Fibroblast of skin of left biceps (primary cell): Measurements from ENCODE around the gene LMF1.
"Not testable (repeated sequence)": the region's sequence is repeated elsewhere in the genome, so short reads cannot be mapped to it uniquely, and the experiment has no call there.

Experiments
- DNase-seq, 2 experiments: peaks; one replicate each; pipeline ENCODE4 v3.0.0-alpha.2; 2013; ENCODE audit warnings: low read depth in 2 of 2

Gene LMF1

DNA sequence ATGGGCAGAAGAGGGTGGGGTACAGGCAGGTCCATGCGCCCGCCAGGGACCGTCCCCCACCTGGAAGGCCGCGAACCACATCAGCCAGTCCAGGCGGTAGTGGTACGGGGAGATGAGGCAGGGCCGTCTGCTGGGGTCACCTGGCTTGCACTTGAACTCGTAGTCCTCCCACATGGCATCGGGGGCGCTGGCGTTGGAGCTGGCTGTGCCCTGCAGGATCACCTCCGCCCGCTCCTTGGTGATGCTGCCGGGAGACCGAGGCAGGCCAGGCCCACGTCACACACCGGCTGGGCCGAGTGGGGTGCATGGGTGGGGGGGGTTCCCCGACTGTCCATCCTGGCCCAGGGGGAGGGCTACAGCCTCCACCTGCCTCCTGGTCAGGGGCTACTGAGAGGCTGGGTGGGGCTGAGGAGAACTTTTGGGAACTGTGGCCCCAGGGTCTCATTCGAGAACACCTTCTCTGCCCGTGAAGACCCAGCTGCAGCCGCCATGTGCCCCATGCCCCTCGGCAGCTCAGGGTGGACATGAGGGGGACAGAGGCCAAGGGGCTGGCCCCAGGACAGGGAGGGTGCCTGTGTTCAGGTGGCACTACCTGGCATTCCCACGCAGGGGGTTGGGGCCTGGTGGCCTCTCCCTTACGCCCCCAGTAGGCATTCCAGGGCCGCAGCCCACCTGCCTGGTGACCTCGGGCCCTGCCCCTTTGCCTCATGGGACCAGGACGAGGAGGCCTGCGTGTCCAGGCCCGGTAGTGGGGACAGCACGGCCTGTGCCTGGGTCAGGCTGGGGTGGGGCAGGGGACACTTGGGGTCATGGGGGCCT, 100.8 kb downstream of the LMF1 start:
- no peak for DNase-seq

DNA sequence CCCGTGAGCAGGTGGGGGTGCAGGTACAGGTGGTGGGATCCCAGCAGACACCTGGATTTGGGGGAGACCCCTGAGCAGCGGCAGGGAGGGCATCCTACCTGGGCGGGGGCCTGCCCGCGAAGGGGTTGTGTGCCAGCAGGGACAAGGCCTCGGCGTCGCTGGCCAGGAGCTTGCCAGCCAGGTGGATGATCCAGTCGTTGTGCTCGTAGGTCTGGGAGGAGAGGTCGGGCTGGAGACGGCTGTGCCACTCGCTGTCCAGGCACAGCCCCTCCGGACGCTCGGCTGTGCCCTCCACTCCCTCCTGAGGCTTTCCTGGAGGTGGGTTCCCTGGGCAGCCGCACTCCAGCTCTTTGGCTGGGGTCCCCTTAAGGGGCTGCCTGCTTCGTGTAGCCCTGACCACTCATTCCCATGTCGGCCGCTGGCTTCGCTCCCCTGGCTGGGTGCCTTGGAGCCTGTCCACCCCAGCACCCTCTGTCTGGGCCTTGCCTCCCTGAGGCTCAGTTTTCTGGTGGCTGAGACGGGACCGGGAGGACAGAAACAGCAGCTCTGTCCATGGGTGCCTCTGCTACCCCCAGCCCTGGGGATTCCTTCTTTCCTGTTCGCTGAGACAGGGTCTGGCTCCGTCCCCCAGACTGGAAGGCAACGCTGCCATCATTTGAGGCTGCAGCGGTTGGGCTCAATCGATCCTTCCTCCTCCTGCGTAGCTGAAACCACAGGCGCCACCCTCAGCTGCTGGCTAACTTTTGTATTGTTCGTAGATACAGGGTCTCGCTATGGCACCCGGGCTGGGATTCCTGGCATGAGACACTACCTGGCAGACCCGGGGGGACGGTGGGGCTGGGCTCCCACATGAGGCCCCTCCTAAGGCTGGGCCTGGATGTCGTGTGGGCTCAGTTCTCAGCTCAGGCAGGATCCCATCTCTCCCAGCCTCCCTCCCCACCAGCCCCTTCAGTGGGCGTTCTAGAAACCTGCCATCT, 101.7 kb downstream of the LMF1 start:
- DNase-seq, result no peak

DNA sequence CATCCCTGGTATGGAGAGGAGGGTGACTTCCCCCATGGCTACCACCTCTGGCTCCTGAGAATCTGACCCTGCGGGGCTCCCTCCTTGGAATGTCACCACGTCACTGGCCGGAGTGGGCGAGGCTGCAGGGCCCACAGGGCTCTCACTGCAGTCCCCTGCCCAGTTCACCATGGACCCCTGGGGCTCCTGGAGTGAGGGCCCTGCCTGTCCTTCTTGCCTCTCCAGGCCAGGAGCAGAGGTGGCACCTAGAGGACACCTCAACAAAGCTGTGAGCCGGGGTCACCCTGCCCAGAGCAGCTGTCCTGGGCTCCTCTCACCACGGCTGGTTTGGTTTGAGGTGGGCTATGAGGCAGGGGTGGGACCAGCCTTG, 102.4 kb downstream of the LMF1 start:
- no peak for DNase-seq

DNA sequence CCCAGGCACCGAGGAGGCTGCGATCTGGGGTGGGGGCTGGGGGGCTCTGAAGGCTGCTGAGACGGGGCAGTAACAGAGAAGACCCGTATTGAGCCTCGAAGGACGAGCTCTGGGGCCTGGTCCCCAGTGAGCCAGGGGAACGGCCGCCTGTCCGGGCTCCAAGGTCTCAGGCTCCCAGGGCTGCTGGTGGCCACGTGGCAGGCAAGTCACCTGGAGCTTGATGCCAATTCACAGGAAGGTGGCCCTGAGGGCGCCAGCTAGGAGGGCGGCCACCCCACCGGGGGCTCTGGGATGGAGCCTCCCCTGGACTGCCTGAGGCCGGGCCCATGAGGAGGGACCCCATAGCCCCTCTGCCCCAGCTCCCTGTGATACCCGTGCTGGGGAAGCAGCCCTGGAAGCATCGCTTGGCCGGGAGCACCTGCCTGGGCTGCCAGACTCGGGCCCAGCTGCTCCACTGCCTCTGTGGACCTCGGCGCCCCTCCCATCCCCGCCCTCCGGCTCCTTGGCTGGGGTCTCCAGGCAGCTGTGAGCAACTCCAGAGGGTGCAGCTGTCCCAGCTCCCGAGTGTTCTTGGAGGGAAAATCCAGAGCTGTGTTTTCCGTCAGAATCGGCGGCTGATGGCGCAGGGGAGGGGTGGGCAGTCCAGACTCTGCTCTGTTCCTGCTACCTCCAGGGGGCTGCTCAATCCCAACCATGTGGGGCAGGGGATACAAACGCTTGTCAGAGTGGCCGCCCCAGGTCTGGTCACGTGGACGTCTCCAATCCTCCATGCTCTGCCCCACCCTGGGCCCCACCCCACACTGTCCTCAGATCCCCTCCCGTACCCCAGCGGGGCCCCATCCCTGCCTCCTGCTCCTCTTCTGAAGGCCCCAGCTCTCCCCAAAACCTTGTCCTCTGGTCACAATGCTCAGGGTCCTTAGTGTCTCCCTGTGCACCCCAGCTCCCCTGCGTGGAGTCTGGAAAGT, 103.1 kb downstream of the LMF1 start:
- DNase-seq, result no peak

DNA sequence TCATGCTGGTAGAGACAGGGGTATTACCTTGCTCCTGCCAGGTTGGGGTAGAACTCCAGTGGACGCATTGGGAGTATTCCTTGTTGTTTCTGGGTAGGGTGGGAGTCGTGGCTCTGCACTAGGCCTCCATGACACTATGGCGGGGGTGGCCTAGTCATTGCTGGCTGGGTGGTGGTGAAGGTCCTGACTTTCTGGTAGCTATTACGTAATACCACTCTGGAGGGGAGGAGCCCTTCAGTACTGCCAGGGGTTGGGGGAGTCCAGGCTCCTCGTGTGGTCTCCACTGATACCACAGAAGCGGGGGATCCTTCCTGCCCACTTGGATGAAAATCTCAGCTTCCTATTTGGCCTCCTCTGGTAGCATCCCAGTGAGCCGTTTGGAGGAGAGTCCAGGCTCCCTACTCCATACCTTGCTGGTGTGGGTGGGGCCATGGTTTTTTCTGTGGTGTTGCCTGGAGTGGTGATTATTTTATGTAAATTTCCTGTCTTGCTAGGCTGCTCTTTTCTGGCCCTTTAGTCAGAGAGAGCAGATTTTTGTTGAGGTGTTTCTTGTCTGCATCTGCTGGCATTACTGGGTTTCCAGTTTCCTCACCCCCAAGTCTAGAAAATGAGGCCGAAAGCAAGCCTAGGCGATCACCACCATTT, 104.4 kb downstream of the LMF1 start:
- no peak for DNase-seq

DNA sequence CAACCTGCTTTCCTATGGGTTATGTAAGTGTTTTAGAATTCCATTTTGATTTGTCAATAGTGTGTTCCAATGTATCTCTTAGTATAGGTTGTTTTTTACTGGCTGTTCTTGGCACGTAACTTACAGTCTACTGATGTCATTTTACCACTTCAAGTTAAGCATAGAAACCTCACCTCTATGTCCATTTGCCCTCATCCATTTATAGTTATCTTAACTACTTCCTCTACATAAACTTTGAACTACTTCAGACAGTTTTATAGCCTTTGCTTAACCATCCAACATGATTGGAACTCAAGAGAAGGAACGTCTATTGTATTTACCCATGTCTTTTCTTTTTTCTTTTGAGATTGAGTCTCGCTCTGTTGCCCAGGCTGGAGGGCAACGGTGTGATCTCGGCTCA, 105.8 kb downstream of the LMF1 start:
- DNase-seq, result no peak

DNA sequence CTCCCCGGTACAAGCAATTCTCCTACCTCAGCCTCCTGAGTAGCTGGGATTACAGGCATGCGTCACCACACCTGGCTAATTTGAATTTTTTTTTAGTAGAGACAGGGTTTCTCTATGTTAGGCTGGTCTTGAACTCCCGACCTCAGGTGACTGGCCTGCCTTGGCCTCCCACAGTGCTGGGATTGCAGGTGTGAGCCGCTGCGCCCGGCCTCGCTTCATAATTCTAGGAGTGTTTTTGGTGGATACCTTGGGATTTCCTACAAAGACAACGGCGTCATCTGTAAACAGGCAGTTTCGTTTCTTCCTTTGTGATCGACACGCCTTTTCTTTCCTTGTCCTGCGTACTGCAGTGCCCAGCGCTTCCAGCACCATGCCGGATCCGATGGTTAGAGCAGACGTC, 109.3 kb downstream of the LMF1 start:
- no peak for DNase-seq

DNA sequence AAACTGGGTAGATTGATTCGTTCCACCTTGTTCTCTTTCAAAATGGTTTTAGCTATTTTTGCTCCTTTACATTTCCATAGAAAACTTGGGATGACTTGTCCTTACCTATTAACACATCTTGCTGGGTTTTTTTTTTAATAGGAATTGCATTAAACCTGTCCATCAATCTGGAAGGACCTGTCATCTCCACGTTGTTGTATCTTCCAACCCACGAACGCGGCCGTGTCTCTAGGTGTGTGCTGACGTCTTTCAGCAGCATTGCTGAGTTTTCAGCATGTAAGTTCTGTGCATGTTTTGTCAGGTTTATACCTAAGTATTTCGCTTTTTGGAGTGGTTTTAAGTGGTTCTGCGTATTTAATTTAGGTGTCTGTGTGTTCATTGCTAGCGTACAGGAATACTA, 109.9 kb downstream of the LMF1 start:
- no peak for DNase-seq

DNA sequence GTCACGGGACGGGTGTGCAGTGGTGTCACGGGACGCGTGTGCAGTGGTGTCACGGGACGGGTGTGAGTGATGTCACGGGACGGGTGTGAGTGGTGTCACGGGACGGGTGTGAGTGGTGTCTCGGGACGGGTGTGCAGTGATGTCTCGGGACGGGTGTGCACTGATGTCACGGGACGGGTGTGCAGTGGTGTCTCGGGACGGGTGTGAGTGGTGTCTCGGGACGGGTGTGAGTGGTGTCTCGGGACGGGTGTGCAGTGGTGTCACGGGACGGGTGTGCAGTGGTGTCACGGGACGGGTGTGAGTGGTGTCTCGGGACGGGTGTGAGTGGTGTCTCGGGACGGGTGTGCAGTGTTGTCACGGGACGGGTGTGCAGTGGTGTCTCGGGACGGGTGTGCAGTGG, 111.8 kb downstream of the LMF1 start:
- DNase-seq, result not testable (repeated sequence)

DNA sequence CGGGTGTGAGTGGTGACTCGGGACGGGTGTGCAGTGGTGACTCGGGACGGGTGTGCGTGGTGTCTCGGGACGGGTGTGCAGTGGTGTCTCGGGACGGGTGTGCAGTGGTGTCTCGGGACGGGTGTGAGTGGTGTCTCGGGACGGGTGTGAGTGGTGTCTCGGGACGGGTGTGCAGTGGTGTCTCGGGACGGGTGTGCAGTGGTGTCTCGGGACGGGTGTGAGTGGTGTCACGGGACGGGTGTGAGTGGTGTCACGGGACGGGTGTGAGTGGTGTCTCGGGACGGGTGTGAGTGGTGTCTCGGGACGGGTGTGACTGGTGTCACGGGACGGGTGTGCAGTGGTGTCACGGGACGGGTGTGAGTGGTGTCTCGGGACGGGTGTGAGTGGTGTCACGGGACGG, 112.3 kb downstream of the LMF1 start:
- not testable (repeated sequence) for DNase-seq

DNA sequence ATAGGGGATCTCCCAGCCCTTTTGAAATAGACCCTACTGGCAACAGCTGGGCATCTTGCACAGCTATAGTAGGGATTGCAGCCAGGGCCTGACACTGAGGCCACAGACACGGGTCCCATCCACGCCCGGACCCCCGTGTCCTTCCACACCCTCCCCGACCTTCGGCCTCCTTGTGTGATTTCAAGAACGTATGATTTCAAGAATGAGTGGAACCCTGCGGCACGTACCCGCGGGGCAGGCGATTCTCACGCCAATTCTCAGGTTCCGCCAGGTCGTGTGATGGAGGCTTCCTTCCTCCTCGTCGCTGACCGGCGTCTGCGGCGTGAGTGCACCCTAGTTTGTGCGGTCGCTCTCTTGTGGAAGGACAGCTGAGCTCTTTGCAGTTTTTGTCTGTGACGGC, 114.0 kb downstream of the LMF1 start:
- no peak for DNase-seq

DNA sequence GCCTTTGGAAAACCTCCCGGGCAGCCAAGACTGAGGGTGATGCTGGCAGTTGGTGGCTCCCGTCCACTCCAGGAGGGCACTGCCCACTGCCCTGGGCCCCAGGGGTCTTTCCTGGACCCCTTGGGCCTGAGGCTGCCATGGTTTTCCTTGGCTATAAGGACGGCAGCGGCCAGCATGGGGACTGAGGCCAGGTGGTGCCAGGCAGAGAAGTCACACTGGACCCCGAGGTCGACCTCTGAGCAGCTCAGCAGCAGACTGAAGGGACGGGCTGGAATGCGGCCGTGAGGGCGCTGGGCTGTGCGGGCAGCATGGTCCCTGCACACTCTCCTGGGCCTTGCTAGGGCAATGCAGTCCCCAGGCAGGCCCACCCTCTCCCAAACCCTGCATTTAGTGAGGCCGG, 114.7 kb downstream of the LMF1 start:
- no peak for DNase-seq

DNA sequence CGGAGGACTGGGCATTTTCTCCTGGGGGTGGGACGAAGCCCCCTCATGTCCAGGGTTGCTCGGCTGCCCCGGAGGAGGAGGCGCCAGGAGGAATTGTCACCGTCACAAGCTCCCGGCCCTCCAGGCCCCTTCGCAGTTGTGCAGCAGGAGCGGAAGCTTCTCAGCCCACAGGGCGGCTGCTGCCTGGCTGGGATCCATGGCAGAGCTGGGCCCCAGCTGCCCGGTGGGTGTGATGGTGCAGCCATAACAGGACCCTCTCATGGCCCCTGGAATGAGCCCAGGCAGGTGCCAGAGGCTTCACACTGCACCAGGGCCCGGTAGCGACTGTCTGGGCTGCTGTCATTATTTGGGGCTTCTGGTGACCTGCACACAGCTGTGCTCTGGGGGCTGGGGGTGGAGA, 115.3 kb downstream of the LMF1 start:
- DNase-seq, result no peak

DNA sequence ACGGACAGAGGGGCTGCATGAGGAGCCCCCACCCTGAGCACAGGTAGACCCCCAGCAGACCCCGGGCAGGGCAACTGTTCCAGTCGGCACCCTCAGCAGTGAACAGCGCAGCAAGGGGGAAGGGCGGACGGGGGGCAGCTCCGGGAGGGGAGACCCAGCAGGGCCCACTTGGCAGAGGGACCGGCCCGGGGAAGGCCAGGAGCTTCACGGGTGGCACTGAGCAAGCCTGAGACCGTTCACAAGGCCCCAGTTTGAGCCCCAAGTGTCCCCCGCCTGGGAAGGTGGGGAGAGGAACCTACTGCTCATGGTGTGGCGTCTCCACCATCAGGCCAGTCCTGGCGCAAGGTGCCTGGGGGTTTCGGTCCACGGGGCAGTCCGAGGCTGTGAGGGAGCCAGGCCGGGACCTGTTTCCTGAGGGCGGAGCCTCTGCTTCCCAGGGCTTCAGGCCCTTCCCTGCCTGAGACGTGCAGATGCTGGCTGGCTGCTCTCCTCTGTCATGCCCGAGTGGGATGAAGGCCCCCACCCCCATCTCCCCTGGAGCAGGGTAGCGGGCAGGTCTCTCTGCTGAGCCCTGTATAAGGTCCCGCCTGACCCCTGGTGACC, 115.9 kb downstream of the LMF1 start:
- no peak for DNase-seq

DNA sequence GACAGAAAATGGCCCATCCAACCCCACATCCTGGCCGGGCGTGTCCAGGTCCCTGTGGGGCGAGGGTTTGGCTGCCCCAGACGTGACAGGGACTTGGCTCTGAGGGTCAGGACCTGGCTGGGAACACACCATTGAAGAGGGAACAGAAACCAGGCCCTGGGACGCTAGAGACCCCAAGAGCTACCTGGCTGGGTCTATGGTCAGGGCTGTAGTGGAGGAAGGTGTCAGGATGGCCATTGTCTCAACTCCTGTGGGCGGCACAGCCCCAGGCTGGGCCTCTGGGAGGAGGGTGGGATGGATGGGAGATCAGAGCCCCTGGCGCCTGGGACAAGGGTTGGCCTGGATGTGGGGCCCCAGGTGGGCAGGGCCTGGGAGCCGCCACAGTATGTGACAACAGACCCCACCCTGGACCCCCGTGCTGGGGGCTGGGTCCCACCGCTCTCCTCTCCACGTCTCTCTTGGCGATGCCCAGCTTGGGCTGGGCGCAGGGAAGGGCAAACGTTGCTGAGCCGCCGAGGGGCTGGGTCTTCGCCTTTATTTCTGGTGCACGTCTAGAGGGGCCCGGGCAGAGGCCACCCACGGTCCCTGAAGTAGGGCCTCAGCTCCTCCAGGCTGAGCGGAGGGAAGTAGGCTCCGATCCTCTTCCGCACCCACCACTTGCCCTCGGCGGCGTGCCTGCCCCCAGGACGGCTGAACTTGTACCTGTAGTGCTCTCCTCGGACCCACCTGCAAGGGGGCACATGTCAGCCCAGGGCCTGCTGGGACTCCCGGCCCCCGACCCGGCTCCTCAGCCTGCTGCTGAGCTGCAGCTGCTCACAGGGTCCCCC, 116.6 kb downstream of the LMF1 start:
- no peak for DNase-seq

DNA sequence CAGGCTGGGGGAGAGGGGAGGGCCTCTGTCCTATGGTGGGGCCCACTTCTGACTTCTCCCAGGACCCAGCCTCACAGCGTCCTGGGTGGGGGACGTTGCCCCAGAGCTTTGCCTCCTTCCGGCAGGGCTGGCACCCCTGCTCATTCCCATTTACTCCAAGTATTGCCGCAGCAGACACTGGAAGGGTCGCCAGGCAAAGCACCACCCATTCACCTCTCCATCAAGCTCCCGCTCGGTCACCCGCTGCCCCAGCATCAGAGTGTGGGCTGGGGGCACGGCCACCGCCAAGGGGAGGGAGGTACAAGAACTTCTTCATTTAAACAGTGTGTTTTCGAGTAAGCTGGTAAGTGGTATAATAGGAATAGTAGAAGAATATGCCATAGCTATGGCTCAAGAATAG, 117.5 kb downstream of the LMF1 start:
- no peak for DNase-seq

DNA sequence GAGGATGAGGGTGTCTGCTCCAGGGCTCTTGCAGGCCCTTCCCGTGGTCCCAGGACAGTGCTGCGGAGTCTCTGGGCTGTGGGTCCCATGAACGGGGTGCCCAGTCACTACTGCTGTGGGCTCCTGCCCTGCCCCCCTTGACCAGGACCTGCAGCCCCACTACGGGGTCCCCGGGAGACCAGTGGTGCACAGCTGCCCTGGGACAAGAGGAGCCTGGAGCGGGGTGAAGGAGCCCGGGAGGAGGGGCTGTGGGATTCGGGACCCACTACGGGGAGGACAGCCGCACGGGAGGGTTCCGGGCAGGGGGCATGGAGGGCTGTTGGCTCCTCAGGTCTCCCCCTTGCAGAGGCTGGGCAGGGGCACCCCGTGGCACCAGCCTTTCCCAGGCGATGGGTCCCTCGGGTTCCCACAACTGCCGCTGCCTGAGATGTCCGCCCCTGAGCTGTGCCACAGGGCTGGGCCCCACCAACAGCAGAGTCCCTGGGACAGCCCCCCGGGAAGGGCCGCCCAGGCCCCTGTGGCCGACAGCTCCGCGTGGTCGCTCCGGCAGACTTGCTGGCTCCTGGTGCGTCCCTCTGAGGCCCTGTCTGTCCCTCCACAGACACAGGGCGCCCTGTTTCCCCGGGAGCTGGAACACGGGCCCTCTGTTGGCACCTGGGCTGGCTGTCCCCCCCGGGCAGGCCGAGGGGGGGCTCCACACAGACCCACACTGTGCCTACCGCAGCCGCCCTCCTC, 118.2 kb downstream of the LMF1 start:
- no peak for DNase-seq

DNA sequence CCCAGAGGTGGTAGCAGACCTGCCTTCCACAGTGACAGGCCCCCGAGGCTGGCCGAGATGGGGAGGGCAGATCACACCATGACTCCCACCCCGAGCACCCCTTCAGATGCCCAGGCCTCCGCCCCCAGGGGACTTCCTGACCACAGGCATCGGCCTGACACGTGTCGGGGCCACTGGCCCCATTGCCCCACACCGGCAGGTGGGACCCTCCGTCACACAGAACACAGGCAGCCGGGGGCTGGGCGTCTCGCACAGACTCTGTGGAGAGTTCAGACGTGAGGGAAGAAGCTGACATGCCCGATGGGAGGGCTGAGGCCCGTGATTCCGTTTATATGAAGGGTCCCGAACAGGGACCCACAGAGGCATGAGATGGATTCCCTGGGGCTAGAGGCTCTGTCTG, 118.9 kb downstream of the LMF1 start:
- no peak for DNase-seq

DNA sequence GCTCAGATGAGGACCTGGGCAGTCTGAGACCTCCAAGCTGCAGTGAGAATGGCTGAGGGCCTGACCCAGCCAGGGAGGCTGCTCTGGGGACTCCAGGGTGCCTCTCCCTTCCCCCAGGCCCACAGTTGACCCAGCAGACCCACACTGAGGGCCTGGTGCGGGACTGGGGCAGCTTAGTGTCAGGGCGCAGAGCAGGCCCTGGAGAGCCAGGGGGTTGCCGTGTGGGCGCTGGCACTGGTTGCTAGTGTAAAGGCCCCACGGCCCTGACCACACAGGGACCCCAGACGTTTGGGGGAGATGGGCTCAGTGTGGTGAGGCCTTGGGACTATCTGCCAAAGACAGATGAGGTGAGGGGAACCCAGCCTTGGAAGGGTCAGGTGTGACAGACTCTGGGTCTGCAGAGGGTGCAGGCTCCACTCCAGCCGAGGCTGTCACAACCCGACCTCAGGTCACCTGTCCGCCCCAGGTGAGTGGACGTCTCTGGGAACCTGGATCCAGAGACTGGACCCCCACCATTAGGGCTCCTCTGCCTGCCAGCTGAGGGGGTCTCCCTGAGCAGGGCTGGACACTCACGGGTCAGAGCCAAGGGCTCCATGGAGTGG, 119.5 kb downstream of the LMF1 start:
- DNase-seq, result no peak
